Measurements from ENCODE around the gene CCT8L2.
"Not testable (repeated sequence)": the region's sequence is repeated elsewhere in the genome, so short reads cannot be mapped to it uniquely, and the experiment has no call there.

Gene CCT8L2

DNA sequence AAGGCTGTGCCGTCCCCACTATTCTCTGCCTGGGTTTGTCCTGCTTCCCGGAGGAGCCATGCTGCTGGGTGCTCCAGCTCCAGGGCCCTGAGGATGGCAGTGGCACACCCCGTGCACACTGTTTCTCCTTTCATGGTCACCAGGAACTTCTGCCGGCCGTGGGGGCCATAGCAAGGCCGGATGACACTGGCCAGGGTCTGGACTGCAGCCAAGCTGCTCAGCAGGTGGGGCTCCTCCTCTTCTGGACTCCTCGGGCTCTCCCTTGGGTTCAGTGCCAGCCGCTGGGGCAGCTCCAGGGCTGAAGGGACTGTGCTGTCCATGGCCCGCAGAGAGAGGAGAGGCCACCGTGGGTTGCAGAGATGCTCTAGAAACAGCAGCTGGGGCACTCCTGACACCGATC is 379 bp downstream of the CCT8L2 start:
- DNase-seq, result not testable (repeated sequence)

DNA sequence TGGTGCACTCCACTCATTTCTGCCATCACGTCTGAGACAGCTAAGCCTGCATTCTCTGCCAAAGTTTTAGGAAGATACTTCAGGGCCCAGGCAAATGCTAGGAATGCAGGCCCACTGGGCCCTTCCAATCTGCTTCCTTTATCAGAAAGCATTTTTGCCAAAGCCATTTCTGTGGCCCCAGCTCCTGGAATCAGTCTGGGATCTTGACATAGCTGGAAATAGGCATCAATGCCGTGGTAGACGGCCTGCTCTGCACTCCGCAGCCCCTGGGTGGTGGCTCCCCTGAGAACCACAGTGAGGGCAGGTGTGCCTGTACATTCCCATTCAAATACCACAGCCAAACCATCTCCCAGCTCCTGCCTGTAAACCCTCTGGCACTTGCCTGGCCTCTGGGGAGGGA is 1.5 kb downstream of the CCT8L2 start:
- DNase-seq, result not testable (repeated sequence)

DNA sequence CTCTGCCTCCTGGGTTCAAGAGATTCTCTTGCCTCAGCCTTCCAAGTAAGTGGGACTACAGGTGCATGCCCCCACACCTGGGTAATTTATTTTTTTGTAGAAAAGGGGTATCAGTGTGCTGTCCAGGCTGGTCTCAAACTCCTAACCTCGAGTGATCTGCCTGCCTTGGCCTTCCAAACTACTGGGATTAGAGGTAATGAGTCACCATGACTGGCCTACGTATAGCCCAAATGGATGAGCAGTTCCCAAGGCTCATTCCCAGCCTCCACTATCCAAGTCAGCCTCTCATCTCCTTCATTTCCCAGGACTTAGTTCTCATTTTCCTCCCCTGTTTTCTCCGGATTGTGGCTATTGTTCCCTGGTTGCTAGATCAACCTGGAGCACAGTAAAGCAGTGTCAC is 5.6 kb downstream of the CCT8L2 start:
- DNase-seq, result no peak

DNA sequence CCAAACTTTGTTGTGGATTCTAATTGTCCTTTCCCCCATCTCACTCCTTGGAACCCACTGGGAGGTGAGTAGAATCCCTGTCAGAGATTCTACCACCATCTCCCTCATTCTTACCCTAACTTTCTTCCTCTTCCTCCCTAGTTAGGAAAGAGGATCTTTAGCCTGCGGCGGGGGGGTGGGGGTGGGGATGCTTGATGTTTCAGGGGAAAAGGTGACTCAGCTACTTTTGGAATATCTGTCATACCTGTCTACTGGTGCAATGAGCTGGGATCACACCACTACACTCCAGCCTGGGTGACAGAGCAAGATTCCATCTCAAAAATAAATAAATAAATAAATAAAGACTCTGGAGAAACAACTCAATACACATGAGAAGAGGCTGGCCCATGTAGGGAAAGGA is 6.4 kb downstream of the CCT8L2 start:
- DNase-seq, result no peak

DNA sequence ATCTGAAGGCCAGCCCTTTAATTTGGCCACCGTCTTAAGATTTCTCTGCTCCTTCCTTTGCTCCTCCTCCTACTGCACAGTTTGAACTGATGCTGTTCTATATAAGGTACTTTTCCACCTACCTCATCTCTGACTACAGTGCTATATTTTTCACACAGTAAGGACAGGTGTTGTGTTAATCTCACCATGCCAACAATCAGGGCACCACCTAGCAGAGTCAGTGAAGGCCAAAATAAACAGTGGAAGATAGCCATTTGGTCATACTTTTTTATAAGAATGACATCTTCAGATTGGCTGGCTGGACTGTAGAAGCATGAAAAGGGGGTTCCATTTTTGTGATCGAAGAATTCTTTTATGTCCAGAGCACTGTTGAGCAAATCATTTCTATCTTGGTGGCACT is 11.7 kb downstream of the CCT8L2 start:
- not testable (repeated sequence) for DNase-seq

DNA sequence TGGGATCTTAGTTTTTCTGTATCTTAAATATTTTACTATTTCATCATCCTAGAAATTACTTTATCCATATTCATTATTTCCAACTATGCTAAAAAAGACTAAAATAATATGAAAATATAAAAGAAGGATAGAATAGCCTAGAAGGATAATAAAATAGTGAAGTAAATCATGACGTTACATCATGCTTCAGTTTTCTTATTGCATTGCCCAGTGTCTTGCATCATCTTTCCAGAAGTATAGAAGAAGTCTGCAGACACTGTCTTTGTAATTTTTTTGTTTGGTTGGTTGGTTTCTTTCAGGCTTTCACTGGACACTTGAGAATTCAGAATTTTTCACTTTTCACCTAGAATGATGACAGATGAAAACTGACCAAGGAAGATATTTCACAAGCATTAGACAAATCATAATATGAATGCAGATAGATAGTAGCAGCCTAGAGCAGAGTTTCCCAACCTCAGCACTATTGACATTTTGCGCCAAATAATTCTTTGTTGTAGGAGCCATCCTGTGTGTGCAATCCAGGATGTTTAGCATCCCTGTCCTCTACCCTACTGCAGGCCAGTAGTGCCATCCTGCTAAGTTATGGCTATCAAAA is 23.3 kb downstream of the CCT8L2 start:
- not testable (repeated sequence) for DNase-seq

DNA sequence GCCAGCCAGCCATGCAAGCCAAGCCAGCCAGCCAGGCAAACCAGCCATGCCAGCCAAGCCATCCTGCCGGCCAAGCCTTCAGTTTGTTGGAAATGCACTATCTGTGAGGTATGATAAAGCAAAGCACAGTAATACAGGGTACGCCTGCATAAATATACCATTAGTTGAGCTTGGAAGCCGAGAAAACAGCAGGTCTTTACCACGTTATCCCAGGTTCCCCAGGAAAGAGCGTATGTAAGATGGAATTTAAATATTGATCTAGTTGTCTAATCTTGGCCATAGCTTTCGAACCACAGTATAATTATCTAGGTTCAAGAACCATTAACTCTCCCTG is 24.2 kb downstream of the CCT8L2 start:
- DNase-seq, result no peak

DNA sequence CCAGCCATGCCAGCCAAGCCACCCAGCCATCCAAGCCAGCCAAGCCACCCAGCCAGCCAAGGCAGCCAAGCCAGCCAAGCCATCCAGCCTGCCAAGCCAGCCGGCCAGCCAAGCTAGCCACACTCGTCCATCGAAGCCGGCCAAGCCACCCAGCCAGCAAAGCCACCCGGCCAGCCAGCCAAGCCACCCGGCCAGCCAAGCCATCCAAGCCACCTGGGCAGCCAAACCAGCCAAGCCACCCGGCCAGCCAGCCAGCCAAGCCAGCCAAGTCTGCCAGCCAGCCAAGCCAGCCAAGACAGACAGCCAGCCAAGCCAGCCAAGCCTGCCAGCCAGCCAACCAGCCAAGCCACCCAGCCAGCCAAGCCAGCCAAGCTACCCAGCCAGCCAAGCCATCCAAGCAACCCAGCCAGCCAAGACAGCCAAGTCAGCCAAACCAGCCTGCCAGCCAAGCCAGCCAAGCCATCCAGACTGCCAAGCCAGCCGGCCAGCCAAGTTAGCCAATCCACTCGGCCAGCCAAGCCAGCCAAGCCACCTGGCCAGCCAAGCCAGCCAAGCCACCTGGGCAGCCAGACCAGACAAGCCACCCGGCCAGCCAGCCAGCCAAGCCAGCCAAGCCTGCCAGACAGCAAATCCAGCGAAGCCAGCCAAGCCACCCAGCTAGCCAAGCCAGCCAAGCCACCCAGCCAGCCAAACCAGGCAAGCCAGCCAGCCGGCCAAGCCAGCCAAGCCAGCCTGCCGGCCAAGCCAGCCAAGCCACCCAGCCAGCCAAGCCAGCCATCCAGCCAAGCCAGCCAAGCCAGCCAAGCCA is 24.8 kb downstream of the CCT8L2 start:
- not testable (repeated sequence) for DNase-seq

DNA sequence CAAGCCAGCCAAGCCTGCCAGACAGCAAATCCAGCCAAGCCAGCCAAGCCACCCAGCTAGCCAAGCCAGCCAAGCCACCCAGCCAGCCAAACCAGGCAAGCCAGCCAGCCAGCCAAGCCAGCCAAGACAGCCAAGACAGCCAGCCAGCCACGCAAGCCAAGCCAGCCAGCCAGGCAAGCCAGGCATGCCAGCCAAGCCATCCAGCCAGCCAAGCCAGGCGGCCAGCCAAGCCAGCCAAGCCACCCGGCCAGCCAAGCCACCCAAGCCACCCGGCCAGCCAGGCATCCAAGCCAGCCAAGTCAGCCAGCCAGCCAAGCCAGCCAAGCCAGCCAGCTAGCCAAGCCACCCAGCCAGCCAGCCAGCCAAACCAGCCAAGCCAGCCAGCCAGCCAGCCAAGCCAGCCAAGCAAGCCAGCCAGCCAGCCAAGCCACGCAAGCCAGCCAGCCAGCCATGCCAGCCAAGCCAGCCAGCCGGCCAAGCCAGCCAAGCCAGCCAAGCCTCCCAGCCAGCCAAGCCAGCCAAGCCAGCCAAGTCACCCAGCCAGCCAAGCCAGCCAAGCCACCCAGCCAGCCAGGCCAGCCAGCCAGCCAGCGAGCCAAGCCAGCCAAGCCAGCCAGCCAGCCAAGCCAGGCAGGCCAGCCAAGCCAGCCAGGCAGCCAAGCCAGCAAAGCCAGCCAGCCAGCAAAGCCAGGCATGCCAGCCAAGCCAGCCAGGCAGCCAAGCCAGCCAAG is 26.0 kb downstream of the CCT8L2 start:
- DNase-seq, result not testable (repeated sequence)

DNA sequence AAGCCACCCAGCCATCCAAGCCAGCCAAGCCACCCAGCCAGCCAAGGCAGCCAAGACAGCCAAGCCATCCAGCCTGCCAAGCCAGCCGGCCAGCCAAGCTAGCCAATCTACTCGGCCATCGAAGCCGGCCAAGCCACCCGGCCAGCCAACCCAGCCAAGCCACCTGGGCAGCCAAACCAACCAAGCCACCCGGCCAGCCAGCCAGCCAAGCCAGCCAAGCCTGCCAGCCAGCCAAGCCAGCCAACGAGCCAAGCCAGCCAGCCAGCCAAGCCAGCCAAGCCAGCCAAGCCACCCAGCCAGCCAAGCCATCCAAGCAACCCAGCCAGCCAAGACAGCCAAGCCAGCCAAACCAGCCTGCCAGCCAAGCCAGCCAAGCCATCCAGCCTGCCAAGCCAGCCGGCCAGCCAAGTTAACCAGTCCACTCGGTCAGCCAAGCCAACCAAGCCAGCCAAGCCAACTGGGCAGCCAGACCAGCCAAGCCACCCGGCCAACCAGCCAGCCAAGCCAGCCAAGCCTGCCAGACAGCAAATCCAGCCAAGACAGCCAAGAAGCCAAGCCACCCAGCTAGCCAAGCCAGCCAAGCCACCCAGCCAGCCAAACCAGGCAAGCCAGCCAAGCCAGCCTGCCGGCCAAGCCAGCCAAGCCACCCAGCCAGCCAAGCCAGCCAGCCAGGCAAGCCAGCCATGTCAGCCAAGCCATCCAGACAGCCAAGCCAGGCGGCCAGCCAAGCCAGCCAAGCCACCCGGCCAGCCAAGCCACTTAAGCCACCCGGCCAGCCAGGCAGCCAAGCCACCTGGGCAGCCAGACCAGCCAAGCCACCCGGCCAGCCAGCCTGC is 26.8 kb downstream of the CCT8L2 start:
- not testable (repeated sequence) for DNase-seq

DNA sequence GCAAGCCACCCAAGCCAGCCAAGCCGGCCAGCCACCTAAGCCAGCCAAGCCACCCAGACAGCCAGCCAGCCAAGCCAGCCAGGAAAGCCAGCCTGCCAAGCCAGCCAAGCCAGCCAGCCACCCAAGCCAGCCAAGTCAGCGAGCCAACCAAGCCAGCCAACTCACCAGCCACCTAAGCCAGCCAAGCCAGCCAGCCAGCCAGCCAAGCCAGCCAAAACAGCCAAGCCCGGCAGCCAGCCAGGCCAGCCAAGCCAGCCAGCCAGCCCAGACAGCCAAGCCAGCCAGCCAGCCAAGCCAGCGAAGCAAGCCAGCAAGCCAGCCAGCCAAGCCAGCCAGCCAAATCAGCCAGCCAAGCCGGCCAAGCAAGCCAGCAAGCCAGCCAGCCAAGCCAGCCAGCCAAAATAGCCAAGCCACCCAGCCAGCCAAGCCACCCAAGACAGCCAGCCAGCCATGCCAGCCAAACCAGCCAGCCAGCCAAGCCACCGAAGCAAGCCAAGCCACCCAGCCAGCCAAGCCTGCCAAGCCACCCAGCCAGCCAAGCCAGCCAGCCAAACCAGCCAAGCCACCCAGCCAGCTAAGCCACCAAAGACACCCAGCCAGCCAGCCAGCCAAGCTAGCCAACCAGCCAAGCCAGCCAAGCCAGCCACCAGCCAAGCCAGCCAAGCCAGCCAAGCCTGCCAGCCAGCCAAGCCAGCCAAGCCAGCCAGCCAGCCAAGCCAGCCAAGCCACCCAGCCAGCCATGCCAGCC is 27.6 kb downstream of the CCT8L2 start:
- DNase-seq, result not testable (repeated sequence)

DNA sequence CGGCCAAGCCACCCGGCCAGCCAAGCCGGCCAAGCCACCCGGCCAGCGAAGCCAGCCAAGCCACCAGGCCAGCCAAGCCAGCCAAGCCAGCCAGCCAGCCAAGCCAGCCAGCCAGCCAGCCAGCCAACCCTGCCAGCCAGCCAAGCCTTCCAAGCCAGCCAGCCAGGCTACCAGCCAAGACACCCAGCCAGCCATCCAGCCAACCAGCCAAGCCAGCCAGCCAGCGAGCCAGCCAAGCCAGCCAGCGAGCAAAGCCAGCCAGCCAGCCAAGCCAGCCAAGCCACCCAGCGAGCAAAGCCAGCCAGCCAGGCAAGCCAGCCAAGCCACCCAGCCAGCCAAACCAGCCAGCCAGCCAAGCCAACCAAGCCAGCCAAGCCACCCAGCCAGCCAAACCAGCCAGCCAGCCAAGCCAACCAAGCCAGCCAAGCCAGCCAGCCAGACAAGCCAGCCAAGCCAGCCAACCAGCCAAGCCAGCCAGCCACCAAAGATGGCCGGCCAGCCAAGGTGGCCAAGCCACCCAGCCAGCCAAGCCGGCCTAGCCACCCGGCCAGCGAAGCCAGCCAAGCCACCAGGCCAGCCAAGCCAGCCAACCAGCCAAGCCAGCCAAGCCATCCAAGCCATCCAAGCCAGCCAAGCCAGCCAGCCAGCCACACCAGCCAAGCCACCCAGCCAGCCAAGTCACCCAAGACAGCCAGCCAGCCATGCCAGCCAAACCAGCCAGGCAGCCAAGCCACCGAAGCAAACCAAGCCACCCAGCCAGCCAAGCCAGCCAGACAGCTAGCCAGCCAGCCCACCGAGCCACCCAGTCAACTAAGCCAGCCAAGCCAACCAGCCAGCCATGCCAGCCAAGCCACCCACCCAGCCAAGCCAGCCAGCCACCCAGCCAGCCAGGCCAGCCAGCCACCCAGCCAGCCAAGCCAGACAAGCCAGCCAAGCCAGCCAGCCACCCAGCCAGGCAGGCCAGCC is 28.8 kb downstream of the CCT8L2 start:
- no peak for DNase-seq

DNA sequence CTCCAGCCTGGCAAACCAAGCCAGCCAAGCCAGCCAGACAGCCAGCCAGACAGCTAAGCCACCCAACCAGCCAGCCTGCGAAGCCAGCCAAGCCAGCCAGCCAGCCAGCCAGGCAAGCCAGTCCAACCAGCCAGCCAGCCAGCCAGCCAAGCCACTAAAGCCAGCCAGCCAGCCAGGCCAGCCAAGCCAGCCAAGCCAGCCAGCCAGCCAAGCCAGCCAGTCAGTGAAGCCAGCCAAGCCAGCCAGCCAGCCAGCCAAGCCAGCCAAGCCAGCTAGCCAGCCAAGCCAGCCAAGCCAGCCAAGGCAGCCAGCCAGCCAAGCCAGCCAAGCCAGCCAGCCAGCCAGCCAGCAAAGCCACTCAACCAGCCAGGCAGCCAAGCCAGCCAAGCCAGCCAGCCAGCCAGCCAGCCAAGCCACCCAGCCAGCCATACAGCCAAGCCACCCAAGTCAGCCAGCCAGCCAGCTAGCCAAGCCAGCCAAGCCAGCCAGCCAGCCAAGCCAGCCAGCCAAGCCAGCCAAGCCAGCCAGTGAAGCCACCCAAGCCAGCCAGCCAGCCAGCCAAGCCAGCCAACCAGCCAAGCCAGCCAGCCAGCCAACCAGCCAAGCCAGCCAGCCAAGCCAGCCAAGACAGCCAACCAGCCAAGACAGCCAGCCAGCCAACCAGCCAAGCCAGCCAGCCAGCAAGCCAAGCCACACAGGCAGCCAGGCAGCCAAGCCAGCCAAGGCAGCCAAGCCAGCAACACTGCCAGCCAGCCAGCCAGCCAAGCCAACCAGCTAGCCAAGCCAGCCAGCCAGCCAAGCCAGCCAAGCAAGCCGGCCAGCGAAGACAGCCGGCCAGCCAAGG is 29.7 kb downstream of the CCT8L2 start:
- DNase-seq, result no peak

DNA sequence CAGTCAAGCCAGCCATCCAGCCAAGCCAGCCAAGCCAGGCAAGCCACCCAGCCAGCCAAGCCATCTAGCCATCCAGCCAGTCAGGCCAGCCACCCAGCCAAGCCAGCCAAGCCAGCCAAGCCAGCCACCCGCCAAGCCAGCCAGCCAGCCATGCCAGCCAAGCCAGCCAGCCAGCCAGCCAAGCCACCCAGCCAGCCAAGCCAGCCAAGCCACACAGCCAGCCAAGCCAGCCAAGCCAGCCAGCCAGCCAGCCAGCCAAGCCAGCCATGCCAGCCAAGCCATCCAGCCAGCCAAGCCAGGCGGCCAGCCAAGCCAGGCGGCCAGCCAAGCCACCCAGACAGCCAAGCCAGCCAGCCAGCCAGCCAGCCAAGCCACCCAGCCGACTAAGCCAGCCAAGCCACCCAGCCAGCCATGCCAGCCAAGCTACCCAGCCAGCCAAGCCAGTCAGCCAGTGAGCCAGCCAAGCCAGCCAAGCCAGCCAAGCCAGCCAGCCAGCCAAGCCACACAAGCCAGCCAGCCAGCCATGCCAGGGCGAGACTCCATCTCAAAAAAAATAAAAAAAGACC is 31.4 kb downstream of the CCT8L2 start:
- not testable (repeated sequence) for DNase-seq

DNA sequence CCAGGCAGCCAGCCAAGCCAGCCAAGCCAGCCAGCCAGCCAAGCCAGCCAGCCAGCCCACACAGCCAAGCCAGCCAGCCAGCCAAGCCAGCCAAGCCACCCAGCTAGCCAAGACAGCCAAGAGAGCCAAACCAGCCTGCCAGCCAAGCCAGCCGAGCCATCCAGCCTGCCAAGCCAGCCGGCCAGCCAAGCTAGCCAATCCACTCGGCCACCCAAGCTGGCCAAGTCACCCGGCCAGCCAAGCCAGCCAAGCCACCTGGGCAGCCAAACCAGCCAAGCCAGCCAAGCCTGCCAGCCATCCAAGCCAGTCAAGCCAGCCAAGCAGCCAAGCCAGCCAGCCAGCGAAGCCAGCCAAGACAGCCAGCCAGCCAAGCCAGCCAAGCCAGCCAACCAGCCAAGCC is 32.0 kb downstream of the CCT8L2 start:
- not testable (repeated sequence) for DNase-seq

DNA sequence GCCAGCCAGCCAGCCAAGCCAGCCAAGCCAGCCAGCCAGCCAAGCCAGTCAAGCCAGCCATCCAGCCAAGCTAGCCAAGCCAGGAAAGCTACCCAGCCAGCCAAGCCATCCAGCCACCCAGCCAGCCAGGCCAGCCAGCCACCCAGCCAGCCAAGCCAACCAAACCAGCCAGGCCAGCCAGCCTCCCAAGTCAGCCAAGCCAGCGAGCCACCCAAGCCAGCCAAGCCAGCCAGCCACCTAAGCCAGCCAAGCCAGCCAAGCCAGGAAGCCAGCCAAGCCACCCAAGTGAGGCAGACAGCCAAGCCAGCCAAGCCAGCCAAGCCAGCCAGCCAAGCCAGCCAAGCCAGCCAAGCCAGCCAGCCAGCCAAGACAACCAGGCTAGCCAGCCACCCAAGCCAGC is 32.6 kb downstream of the CCT8L2 start:
- not testable (repeated sequence) for DNase-seq

DNA sequence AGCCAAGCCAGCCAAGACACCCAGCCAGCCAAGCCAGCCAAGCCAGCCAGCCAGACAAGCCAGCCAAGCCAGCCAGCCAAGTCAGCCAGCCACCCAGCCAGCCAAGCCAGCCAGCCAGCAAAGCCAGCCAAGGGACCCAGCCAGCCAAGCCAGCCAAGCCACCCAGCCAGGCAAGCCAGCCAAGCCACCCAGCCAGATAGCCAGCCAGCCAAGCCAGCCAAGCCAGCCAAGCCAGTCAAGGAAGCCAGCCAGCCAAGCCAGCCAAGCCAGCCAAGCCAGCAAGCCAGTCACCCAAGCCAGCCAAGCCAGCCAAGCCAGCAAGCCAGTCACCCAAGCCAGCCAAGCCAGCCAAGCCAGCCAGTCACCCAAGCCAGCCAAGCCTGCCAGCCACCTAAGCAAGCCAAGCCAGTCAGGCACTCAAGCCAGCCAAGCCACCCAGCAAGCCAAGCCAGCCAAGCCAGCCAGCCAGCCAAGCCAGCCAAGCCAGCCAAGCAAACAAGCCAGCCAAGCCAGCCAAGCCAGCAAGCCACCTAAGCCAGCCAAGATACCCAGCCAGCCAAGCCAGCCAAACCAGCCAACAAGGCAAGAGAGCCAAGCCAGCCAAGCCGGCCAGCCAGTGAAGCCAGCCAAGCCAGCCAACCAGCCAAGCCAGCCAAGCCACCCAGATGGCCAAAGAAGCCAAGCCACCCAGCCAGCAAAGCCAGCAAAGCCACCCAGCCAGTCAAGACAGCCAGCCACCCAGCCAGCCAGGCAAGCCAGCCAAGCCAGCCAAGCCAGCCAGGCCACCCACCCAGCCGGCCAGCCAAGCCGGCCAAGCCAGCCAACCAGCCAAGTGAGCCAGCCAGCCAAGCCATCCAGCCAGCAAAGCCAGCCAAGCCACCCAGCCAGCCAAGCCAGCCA is 33.3 kb downstream of the CCT8L2 start:
- DNase-seq, result no peak

DNA sequence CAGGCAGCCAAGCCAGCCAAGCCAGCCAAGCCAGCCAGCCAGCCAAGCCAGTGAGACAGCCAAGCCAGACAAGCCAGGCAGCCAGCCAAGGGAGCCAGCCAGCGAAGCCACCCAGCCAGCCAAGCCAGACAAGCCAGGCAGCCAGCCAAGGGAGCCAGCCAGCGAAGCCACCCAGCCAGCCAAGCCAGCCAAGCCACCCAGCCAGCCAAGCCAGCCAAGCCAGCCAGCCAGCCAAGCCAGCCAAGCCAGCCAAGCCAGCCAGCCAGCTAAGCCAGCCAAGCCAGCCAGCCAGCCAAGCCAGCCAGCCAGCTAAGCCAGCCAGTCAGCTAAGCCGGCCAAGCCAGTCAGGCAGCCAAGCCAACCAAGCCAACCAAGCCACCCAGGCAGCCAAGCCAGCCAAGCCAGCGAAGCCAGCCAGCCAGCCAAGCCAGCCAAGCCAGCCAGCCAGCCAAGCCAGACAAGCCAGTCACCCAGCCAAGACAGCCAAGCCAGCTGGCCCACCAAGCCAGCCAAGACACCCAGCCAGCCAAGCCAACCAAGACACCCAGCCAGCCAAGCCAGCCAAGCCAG is 34.1 kb downstream of the CCT8L2 start:
- DNase-seq, result not testable (repeated sequence)

Data from SW 1271 (cell line).